Stimulated activated CD8-positive, alpha-beta memory T cell treated with anti-CD3 and anti-CD28 coated beads, Interleukin-7, amount 100 ng/mL, for 24 hours (primary cell): Measurements from ENCODE around the gene TSBP1.
"Not testable (repeated sequence)": the region's sequence is repeated elsewhere in the genome, so short reads cannot be mapped to it uniquely, and the experiment has no call there.

Experiments
- DNase-seq: peaks from one replicate; pipeline ENCODE4 v3.0.0-alpha.2; 2020; ENCODE audit warnings: low read depth

The TSBP1 gene

GRCh38 chr6:32371229-32371628, 474 bp downstream of the TSBP1 start:
- no peak for DNase-seq

- DNase-seq = no peak
These were observed 1.2 kb downstream of the TSBP1 start for GRCh38 chr6:32370505-32370904.

- DNase-seq = no peak
These were observed 2.0 kb downstream of the TSBP1 start for GRCh38 chr6:32369660-32370059.

DNA sequence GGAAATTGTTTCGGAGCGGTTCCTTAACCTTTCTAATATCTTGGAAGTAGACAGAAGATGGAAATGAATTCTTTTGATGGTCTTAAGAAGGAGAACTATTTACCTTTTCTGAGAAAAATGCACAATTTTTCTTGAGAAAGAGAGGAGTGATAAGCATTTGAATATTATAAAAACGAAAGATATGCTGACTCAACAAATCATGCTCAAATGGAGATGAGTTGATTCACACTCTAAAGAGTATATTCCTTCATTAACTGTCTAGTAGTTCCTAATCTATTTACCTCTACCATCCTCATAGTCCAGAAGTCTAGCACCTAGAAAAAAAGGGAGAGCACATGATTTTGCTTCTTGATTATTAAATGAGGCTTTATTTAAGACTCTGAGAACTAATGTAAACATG, 4.1 kb downstream of the TSBP1 start:
- no peak for DNase-seq

DNA sequence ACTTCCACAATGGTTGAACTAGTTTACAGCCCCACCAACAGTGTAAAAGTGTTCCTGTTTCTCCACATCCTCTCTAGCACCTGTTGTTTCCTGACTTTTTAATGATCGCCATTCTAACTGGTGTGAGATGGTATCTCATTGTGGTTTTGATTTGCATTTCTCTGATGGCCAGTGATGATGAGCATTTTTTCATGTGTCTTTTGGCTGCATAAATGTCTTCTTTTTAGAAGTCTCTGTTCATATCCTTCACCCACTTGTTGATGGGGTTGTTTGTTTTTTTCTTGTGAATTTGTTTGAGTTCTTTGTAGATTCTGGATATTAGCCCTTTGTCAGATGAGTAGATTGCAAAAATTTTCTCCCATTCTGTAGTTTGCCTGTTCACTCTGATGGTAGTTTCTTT, 12.5 kb downstream of the TSBP1 start:
- not testable (repeated sequence) for DNase-seq

- DNase-seq = not testable (repeated sequence)
These were observed 13.2 kb downstream of the TSBP1 start for GRCh38 chr6:32358548-32358947.

- no peak for DNase-seq
These were observed 16.7 kb downstream of the TSBP1 start for GRCh38 chr6:32355018-32355417.

DNA sequence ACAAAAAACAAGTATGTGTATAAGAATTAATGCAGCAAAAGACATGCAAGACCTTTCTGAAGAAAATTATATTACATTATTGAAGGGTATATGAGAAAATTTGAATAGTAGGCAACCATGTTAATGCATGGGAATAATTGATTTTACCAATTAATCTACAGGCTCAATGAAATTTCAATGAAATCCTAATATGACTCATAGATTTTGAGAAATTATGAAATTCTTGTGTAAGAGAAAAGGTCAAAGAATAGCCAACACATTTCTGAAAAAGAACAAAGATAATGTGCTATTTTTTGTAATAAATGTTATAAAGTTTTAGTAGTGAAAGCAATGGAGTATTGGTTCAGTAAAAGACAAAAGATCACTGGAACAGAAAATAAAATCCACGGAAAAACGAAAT, 18.4 kb downstream of the TSBP1 start:
- DNase-seq = no peak

DNA sequence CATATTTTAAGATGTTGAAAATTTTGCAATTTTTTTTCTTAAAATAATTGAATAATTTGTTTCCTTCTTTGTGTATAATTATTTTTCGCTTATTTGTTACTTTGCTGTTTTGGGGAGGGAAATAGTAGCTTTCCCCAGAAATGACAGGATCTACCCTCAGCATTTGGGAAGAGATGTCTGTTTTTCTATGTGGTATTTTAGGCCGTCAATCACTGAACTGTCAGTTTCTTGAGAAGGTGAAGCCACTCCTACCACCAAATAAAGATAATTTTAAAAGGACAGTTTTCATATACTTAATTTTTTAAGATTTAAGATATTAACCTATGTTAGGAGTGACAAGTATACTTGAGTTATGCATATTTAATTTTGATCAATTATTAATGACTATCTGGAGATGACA, 31.5 kb downstream of the TSBP1 start:
- no peak for DNase-seq

- no peak for DNase-seq
These were observed 34.4 kb downstream of the TSBP1 start for GRCh38 chr6:32337186-32337805.

DNA sequence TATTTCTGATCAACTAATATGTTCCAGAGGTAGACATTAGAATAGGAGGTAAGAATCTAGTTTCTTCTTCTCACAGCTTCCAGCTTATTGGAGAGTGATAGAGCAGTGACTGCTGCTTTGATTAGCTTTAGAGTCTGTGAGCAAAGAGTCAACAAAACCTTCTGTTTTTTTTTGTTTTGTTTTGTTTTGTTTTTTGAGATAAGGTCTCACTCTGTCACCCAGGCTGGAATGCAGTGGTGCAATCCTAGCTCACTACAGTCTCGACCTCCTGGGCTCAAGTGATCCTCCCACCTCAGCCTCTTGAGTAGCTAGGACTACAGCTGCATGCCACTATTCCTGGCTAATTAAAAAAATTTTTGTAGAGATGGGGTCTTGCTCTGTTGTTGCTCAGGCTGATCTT, 39.3 kb downstream of the TSBP1 start:
- DNase-seq = no peak

- DNase-seq = no peak
These were observed 42.6 kb downstream of the TSBP1 start for GRCh38 chr6:32329141-32329540.

GRCh38 chr6:32327103-32327502, 44.6 kb downstream of the TSBP1 start:
- DNase-seq = no peak

DNA sequence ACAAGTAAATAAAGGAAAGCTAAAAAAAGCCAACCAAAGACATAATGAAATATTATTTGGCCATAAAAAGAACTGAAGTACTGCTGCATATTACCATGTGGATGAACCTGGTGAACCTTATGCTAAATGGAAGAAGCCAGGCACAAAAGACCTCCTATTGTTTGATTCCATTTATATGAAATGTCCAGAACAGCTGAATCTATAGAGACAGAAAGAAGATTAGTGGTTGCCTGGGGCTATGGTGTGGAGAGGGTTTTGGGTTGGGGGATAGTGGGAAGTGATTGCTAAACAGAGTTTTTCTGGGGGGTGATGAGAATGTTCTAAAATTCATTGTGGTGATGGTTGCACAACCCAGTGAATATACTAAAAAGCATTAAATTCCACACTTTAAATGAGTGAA, 53.2 kb downstream of the TSBP1 start:
- DNase-seq = no peak

- no peak for DNase-seq
These were observed 54.2 kb downstream of the TSBP1 start for GRCh38 chr6:32317541-32317940.

GRCh38 chr6:32313964-32314363, 57.7 kb downstream of the TSBP1 start:
- DNase-seq = no peak

GRCh38 chr6:32298632-32299336, 72.9 kb downstream of the TSBP1 start:
- no peak for DNase-seq

- not testable (repeated sequence) for DNase-seq
These were observed 76.7 kb downstream of the TSBP1 start for GRCh38 chr6:32294980-32295379.

DNA sequence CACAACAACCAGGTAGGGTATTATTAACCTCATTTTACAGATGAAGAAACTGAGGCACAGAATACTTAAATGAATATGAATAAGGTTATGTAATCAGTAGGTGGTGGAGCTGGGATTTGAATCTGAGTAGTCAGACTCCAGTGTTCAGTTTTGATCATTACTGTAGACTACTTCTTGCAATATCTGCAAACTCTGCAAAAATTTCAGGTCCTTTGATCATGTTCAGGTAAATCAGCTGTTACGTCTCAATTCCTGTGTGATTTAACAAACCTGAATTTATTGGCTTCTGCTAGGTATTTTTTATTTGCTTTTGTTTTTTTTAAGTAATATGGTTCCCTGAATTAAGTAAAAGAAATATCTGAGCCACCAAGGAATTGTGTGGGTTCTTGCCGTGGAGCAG, 77.1 kb downstream of the TSBP1 start:
- DNase-seq = no peak

DNA sequence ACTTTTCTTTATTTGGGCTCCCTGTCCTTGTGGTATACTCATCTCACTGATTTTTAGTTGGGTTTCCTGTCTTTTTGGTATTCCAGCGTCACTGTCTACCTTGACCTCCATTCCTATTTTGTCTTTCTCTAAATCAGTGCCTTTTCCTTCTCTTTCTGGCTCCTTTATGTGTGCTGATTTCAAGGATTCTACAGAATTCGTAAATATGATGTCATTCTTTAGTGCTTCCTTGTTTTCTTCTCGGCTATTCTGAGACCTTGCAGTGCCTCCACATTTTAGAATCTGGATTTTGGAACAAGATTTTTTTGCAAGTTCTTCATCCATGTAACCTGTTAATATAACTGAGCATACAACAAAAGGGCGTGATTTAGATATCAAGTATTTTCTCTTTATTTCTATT, 78.0 kb downstream of the TSBP1 start:
- no peak for DNase-seq

- no peak for DNase-seq
These were observed 80.2 kb downstream of the TSBP1 start for GRCh38 chr6:32291543-32291942.

- no peak for DNase-seq
These were observed 80.7 kb downstream of the TSBP1 start for GRCh38 chr6:32290886-32291450.

DNA sequence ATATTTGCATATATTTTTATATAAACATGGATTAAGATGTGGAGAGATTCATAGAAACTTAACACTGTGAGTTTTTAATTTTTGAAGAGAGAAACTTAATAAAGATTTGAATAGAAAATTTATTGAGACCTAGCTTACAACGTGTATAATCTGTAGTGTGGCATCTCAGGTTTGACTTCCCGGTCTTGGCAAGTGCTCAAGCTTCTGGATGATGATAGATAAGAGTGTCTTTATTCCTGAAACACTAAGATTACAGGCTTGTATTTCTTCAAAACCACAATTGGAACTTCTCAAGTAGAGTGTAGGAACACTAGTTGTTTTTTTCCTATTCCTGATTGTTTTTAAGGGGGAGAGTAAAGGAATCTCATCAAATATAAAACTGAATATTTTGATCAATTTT, 83.3 kb downstream of the TSBP1 start:
- no peak for DNase-seq
